ENCODE results near the gene USP15.

DNA sequence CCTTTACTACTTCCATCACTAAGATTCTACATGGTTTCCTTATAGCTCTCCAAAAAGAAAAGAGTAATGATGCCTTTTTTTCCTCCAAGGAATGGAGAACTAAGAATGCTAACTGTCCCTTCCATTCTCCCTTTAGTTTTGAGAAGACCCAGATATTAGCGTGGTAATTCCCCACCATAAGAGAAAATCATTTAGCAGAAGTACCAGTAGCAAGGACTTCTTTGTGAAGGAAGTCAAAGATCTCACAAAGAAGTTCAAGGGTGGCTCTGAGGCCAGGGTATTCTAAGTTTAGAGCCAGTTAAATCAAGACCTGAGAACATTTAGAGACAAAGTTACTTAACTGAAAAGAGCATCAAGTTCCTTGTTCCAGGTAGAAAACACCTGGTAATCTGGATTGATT is 7.3 kb downstream of the USP15 start:
- TF ChIP-seq, protein P1, sequence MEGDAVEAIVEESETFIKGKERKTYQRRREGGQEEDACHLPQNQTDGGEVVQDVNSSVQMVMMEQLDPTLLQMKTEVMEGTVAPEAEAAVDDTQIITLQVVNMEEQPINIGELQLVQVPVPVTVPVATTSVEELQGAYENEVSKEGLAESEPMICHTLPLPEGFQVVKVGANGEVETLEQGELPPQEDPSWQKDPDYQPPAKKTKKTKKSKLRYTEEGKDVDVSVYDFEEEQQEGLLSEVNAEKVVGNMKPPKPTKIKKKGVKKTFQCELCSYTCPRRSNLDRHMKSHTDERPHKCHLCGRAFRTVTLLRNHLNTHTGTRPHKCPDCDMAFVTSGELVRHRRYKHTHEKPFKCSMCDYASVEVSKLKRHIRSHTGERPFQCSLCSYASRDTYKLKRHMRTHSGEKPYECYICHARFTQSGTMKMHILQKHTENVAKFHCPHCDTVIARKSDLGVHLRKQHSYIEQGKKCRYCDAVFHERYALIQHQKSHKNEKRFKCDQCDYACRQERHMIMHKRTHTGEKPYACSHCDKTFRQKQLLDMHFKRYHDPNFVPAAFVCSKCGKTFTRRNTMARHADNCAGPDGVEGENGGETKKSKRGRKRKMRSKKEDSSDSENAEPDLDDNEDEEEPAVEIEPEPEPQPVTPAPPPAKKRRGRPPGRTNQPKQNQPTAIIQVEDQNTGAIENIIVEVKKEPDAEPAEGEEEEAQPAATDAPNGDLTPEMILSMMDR (IDR thresholded peaks at IDR 0.05; ENCODE audit: poor library complexity) = no peak
- no peak for TF ChIP-seq EZH2 (IDR thresholded peaks at IDR 0.05; ENCODE audit: borderline replicate concordance)
